GM12878 (cell line): ENCODE data around the gene ING4. TPM values are rescaled to one million over a fixed set of nuclear protein-coding genes. Genes with fewer than 3 reads are reported as not detected.

Source experiments
- ATAC-seq: fragments of 200-7000 bp; cut with Tn5 transposase; 3 replicates; pipeline ENCODE4 v1.9.1; 2020; ENCODE audit warnings: mild to moderate bottlenecking, moderate library complexity
- BruUV-seq: library from RNA; stranded (reverse); fragments of 400-500 nt; replicated peaks from 2 replicates; lab custom pipeline; 2021; lab: Mats Ljungman, UMichigan
- CTCF ChIA-PET: fragments of 300-600 bp; sonication (Branson Sonifier 250); formaldehyde crosslinking; extraction: SDS; loops from one replicate; lab custom pipeline; 2021; ENCODE audit warnings: inconsistent platforms; lab: Yijun Ruan, JAX
- POLR2A ChIA-PET: fragments of 350-600 bp; formaldehyde crosslinking; extraction: SDS; loops from one replicate; lab custom pipeline; 2021; ENCODE audit warnings: inconsistent platforms; lab: Charles Lee
- RAD21 ChIA-PET: fragments of 300-600 bp; sonication (Branson Sonifier 250); formaldehyde crosslinking; loops from one replicate; lab custom pipeline; 2023; ENCODE audit warnings: antibody characterized with exemption; ENCODE audit not compliant: unreplicated experiment; lab: Charles Lee
- SMC1A ChIA-PET: fragments of 300-600 bp; sonication (Branson Sonifier 250); formaldehyde crosslinking; loops from one replicate; lab custom pipeline; 2023; ENCODE audit not compliant: unreplicated experiment, uncharacterized antibody; lab: Charles Lee
- DNase-seq: peaks from one replicate; pipeline ENCODE4 v3.0.0-alpha.2; 2011; ENCODE audit warnings: low read depth, low spot score
- FAIRE-seq: peaks from 3 replicates; lab custom pipeline; 2011; peaks lifted over from hg19 to GRCh38; lab: Jason Lieb, UNC
- H2AFZ ChIP-seq: 2 replicates; pipeline ENCODE4 v1.6.0; 2011; ENCODE audit warnings: low read depth, low read length, control low read depth; ENCODE audit not compliant: control insufficient read depth
- H3K27ac ChIP-seq: 2 replicates; pipeline ENCODE4 v1.5.1; 2011; ENCODE audit warnings: control low read depth; ENCODE audit not compliant: control insufficient read depth, insufficient read depth
- H3K27me3 ChIP-seq, 2 experiments: replicated peaks in 1 of 2; 2 replicates each; pipeline versions ENCODE4 v1.6.0 to v1.6.1; 2011; ENCODE audit warnings: low read length in 1 of 2; ENCODE audit not compliant: control insufficient read depth in 2 of 2, insufficient read depth in 2 of 2
- H3K36me3 ChIP-seq, 2 experiments: 2 replicates each; pipeline ENCODE4 v1.5.1; 2011; ENCODE audit warnings: low read length in 1 of 2; ENCODE audit not compliant: control insufficient read depth in 2 of 2, insufficient read depth in 2 of 2
- H3K4me1 ChIP-seq: 2 replicates; pipeline ENCODE4 v1.6.1; 2011; ENCODE audit warnings: mild to moderate bottlenecking, low read length, moderate library complexity, mixed read lengths; ENCODE audit not compliant: control insufficient read depth, insufficient read depth
- H3K4me2 ChIP-seq: 2 replicates; pipeline ENCODE4 v1.6.0; 2011; ENCODE audit warnings: control low read depth; ENCODE audit not compliant: control insufficient read depth, insufficient read depth
- H3K4me3 ChIP-seq: fragments of 200-600 bp; sonication (generic); 2 replicates; pipeline ENCODE4 v1.5.1; 2016
- H3K79me2 ChIP-seq: 2 replicates; pipeline ENCODE4 v1.6.0; 2011; ENCODE audit warnings: low read length; ENCODE audit not compliant: control insufficient read depth, insufficient read depth
- H3K9ac ChIP-seq: 2 replicates; pipeline ENCODE4 v1.8.0; 2011; ENCODE audit warnings: low read length, control low read depth, mixed read lengths; ENCODE audit not compliant: control insufficient read depth, insufficient read depth
- H3K9me3 ChIP-seq: replicated peaks from 3 replicates; pipeline ENCODE4 v1.5.1; 2011; ENCODE audit warnings: mild to moderate bottlenecking, low read length; ENCODE audit not compliant: control insufficient read depth, insufficient read depth
- H4K20me1 ChIP-seq: 2 replicates; pipeline ENCODE4 v1.6.0; 2011; ENCODE audit not compliant: control insufficient read depth, insufficient read depth
- E4F1 ChIP-seq: fragments of 450-650 bp; IDR thresholded peaks from 2 replicates; pipeline ENCODE4 v1.6.1; 2018; ENCODE audit warnings: borderline replicate concordance, mild to moderate bottlenecking; ENCODE audit not compliant: partially characterized antibody
- GABPA ChIP-seq: IDR thresholded peaks from 2 replicates; pipeline ENCODE4 v1.6.1; 2014; ENCODE audit warnings: antibody characterized with exemption, low read depth, mild to moderate bottlenecking, inconsistent platforms
- MLLT1 ChIP-seq: fragments of 450-650 bp; IDR thresholded peaks from 2 replicates; pipeline ENCODE4 v1.6.1; 2016; ENCODE audit warnings: mild to moderate bottlenecking
- NFYB ChIP-seq: IDR thresholded peaks from 2 replicates; pipeline ENCODE4 v1.6.1; 2011; ENCODE audit warnings: low read depth, mild to moderate bottlenecking, low read length, improper control_type of control experiment, moderate library complexity; ENCODE audit not compliant: insufficient read depth
- RAD51 ChIP-seq: fragments of 450-650 bp; IDR thresholded peaks from 2 replicates; pipeline ENCODE4 v1.6.1; 2016; ENCODE audit warnings: moderate library complexity, mild to moderate bottlenecking, inconsistent platforms
- RELB ChIP-seq: fragments of 450-650 bp; IDR thresholded peaks from 2 replicates; pipeline ENCODE4 v1.6.1; 2017; ENCODE audit warnings: low read depth, mild to moderate bottlenecking, moderate library complexity
- TCF3 ChIP-seq: IDR thresholded peaks from 2 replicates; pipeline ENCODE4 v1.6.1; 2012; ENCODE audit warnings: low read depth, mild to moderate bottlenecking, low read length, borderline replicate concordance; ENCODE audit not compliant: insufficient read depth
- ZBTB33 ChIP-seq: fragments of 450-650 bp; IDR thresholded peaks from 2 replicates; pipeline ENCODE4 v1.6.1; 2017; ENCODE audit warnings: mild to moderate bottlenecking
- WGBS: methylation state at CpG from one replicate; pipeline ENCODE4 v1.1.6; 2016; ENCODE audit warnings: low lambda C conversion rate; ENCODE audit not compliant: insufficient replicate concordance, insufficient coverage; ENCODE audit errors: missing lambda C conversion rate; 5-methylcytosine and 5-hydroxymethylcytosine counted together
- in situ Hi-C: fragments of 300-500 bp; cut with MboI; formaldehyde crosslinking; loops from 9 replicates; pipeline ENCODE4 v1.14.3; 2018; ENCODE audit warnings: mixed read lengths
- intact Hi-C: fragments of 100-400 bp; cut with micrococcal nuclease; formaldehyde crosslinking; loops from one replicate; pipeline ENCODE4 v1.14.2; 2022; ENCODE audit not compliant: unreplicated experiment
- polyA plus RNA-seq, 11 experiments: library from polyadenylated mRNA; depleted of rRNA in 4 of 11; unstranded in 6 of 11; stranded (reverse) in 5 of 11; fragments of >200 nt; fragmentation: Nextera tagmentation in 4 of 11; fragmentation: Illumina TruSeq in 1 of 11; extraction: Ambion mirVana in 4 of 11; extraction: Trizol in 1 of 11; gene quantifications; 1 replicate in 1 of 11; 2 replicates in 10 of 11; pipeline versions ENCODE4 v1.2.1 to v1.2.3, GENCODE V29; 2011 to 2016; ENCODE audit warnings: inconsistent platforms in 2 of 11, missing spikeins in 2 of 11, low read depth in 1 of 11
- total RNA-seq, 4 experiments: library from RNA; depleted of rRNA in 3 of 4; stranded (reverse); fragments of >200 nt in 3 of 4; fragmentation: Illumina TruSeq in 1 of 4; extraction: Trizol in 1 of 4; gene quantifications; 2 replicates each; pipeline versions ENCODE4 v1.2.1 to v1.2.3, GENCODE V29; 2013 to 2021

Gene ING4
- total and polyA plus RNA-seq, 10 of the 15 experiments (the other 5 are each of a cell fraction or from before 2014, with no cell fraction given) = 7.2 to 53.9 (median 21.8) TPM

GRCh38 chr12:6639151-6639801 is 23.6 kb downstream of the ING4 start:
- in situ Hi-C loops = no loop called here

More at GRCh38 chr12:6639151-6639801, 23.6 kb downstream of the ING4 start:
- H3K9ac ChIP-seq = no peak overlapping the region
- H3K4me1 ChIP-seq = peaks cover 38% of the 10 kb centered on the region
- FAIRE-seq (no peak), DNase-seq (no peak), ATAC-seq (no peak)
- H3K79me2 ChIP-seq = no peaks in the 10 kb centered on the region; the same call in 1 of the 2 replicates
- TF ChIP-seq MLLT1 (no peak), RELB (no peak), NFYB (no peak), GABPA (no peak), ZBTB33 (no peak), E4F1 (no peak), TCF3 (no peak), RAD51 (no peak)
- WGBS = 57% methylated on average over 10 of the region's 11 CpGs
- H3K27ac ChIP-seq = no peak overlapping the region
- ChIA-PET POLR2A (interaction anchor here (0.5 kb wide), 1 partner anchor 51 kb away, joined by 4 read pairs; no protein-coding TSS in a partner anchor), CTCF (interaction anchor here (1.4 kb wide), 1 partner anchor 45 kb away, joined by 4 read pairs; no protein-coding TSS in a partner anchor), SMC1A (no interaction called here), RAD21 (no interaction called here)
- H2AFZ ChIP-seq = no peak overlapping the region
- BruUV-seq = no TSS peak
- no peak overlapping the region for H3K4me2 ChIP-seq
- H4K20me1 ChIP-seq = no peaks in the 10 kb centered on the region
- H3K4me3 ChIP-seq = no peak overlapping the region
- intact Hi-C loops = no loop called here
- H3K27me3 ChIP-seq = no peaks in the 10 kb centered on the region
- H3K36me3 ChIP-seq = no peaks in the 10 kb centered on the region
- H3K9me3 ChIP-seq = peaks cover under 1% of the 10 kb centered on the region; the same call in 2 of the 3 replicates
